ENCODE data around the gene B4GALNT3.

Gene B4GALNT3

GRCh38 chr12:541676-542324 is 82.1 kb downstream of the B4GALNT3 start:
- no peak for DNase-seq

DNA sequence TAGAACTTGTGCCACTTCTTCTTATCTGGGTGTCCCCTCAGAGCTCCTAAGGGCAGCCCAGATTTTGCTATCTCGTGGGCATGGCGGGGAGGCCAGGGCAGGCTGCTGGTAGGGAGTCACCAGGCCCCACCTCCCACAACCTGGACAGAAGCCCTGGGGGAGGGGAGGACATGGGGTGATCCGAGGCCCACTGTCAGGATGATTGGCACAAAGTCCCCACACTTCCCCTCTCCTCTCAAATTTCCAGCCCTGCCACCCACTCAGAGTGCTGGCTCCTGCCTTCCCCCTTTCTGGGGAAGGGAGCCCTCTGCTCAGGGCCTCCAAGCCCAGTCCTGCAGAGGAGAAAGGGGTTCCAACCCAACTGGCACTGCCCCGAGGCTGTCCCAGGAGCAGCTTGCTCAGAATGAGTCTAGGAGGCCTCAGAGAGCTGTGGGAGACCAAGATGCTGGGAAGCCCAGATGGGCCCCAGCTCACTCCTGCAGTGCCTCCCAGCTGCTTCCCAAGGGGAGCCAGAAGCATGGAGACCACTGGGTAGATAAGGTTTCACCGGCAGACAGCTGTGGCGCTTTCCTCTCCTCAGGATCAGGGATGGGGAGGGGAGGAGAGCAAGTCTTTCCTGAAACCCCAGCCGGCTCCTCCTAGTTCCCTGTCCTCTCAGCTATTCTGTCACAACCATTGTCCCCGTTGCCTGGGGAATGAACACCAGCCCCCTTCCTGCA is 82.8 kb downstream of the B4GALNT3 start:
- DNase-seq, result no peak

- DNase-seq, result no peak
These were observed 83.3 kb downstream of the B4GALNT3 start for GRCh38 chr12:543114-543451.

DNA sequence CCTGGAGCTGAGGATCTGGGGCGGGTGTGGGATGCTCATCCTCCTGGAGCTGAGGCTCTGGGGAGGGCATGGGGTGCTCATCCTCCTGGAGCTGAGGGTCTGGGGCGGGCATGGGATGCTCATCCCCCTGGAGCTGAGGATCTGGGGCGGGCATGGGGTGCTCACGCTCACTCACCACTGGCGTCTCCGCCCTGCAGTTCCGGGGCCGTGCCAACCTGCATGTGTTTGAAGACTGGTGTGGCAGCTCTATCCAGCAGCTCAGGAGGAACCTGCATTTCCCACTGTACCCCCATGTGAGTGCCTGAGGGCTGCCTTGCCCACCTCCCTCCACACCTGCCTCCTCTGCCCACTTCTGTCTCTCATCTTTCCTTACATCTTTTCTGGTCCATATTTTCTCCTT is 84.4 kb downstream of the B4GALNT3 start:
- no peak for DNase-seq

DNA sequence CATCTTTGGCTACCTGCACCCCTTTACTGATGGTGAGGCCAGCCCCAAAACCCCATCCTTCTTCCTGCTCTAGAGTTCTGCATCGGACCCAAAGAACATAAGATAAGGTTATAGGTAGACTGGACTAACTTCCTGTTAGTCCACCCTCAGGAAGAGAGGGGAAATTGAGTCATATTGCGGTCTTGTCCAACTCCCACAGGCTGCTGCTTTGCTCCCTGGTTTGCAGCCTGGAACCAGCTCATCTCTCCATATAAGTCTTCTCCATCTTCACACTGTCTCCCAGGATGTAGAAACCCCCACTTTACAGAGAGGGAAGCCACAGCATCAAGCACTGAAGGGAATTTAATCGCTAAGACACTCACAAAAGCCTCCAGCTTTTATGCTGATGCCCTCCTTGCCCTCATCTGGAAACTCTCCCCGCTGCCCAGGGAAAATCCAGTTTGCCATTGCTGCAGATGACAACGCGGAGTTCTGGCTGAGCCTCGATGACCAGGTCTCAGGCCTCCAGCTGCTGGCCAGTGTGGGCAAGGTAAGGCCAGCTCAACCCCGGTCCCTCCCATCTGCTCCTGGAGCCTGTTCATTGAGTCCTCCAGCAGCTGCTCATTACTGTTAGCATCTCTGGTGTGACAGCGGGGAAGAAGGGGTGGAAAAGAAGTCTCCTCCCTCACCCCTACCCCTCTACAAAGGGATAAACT is 85.3 kb downstream of the B4GALNT3 start:
- no peak for DNase-seq

- DNase-seq, result no peak
These were observed 86.1 kb downstream of the B4GALNT3 start for GRCh38 chr12:545835-546234.

DNA sequence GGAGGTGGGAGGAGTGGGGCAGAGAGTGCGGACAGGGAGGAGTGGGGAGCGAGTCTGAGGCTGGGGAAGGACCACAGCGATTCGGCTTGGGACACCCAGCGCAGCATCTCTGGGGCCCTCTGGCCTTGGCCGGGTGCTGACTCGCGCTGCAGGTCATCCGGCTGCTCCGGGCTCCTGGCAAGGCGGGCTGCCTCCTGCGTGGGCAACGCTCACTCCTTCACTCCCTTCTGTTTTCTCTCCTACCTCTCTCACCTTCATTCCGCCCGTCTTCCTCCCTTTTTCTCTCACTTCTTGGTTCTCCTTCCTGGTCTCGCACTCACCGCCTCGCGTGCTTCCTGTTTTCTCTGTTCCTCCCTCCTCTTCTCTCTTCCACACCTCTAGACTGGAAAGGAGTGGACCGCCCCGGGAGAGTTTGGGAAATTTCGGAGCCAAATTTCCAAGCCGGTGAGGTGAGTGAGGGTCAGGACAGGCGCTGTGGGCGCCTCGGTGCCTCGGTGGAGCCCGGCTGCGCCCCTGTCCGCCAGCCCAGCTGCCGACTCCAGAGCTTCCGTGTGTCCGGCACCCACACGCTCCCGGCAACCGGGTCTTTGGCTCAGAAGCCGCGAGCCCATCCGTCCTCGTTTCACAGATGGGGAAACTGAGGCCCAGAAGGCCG is 86.7 kb downstream of the B4GALNT3 start:
- DNase-seq, result no peak

DNA sequence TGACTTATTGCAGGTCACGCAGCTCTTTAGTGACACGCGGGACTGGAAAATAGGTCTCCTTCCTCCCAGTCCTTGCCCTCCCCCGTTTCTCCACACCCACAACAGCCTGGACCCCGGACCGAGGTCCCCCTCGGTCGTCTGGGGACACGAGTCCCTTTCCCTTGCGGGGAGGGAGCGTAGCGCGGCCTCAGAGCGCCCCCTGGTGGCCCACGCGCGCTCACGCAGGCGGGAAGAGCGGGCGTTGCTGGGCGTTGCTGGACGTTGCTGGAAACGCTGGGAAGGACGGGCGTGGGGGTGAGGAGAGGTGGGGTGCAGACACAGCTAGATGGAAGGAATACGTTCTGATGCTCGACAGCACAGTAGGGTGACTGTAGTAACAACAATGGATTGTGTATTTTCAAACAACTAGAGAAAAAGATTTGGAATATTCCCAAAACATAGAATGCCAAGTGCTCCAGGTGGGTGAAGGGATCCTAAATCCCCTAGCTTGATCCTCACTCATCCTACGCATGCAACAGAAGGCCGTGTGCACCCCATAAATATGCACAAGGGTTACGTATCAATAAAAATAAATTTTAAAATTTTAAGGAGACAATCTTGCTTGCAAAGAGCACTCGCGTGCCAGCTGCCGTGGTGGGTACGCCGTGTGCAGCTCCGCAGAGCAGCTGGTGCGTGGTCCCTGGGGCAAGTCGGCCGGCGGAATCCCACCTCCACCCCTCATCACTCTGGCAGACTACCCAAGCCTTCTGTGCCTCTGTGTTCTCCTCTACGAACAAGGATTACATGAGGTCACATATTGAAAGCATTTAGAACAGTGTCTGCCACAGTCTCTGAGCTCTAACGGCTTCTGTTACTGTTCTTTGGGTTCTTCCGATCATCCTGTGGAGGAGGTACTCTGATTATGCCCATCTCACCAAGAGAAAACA is 87.4 kb downstream of the B4GALNT3 start:
- peak in 1 of 2 experiments; percentile 47 for DNase-seq

DNA sequence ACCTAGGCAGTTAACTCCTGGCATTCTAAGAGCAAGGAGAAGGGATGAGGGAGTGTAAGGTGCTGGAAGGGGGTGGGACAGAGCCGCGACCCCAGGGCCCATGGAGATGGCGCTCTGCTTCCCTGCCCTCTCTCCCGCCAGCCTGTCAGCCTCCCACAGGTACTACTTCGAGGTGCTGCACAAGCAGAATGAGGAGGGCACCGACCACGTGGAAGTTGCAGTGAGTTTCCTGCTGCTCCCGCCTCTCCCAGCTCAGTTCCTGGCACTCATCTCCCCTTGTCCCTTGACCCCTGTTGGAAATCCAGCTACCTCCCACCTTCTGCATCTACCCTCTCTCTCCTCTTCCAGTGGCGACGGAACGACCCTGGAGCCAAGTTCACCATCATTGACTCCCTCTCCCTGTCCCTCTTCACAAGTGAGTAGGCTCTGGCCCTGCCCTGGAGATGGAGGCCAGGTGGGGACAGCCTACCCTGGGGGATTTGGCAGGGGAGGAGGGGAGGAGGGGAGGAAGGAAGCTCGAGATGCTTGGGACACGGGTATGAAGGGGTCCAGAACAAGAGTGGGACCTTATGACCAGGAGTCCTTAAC is 88.2 kb downstream of the B4GALNT3 start:
- DNase-seq, result no peak

GRCh38 chr12:549476-550082 is 89.8 kb downstream of the B4GALNT3 start:
- no peak for DNase-seq

DNA sequence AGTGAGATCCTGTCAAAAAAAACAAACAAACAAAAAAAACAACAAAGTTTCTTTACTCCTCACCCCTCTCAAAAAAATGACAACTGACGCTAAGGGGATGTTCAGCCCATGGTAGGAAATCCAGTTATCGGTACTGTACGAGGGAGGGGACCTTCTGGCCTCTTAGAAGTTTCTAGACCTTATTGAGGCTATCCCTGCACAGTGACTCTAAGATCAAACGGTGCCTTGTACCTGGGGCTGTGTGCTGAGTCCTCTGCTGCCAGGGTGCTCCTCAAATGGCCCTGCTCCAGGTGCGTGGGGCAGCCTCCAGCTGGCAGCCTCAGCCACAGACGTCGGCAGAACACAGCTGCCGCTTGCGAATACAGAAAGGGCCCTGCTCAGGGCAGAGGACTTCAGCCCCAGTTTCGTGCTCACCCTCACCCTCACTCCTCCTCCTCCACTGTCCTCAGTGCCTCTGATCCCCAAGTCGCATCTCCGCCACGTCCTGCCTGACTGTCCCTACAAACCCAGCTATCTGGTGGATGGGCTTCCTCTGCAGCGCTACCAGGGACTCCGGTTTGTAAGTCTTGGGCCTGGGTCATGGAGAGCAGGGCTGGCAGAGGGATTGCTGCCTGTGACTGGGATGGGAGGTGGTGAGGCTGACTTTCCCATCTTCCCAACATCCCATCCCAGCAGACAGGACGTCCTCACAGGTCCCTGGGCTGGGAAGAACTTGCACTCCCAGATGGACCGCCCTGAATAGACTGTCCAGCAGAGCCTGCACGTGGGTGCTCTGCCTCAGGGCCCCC is 90.9 kb downstream of the B4GALNT3 start:
- no peak for DNase-seq

GRCh38 chr12:552466-552865 is 92.7 kb downstream of the B4GALNT3 start:
- DNase-seq, result no peak

GRCh38 chr12:553216-554000 is 93.7 kb downstream of the B4GALNT3 start:
- DNase-seq, result no peak

GRCh38 chr12:554001-554285 is 94.2 kb downstream of the B4GALNT3 start:
- DNase-seq, result no peak

DNA sequence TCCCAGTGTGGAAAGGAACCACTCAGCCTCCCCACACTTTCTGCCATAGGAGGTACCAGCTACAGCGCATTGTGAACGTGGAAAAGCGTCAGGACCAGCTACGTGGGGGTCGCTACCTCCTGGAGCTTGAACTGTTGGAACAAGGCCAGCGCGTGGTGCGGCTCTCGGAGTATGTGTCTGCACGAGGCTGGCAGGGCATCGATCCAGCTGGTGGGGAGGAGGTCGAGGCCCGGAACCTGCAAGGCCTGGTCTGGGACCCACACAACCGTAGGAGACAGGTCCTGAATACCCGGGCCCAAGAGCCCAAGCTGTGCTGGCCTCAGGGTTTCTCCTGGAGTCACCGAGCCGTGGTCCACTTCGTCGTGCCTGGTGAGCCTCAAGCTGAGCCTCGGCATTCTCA is 96.8 kb downstream of the B4GALNT3 start:
- no peak for DNase-seq

- DNase-seq, result no peak
These were observed 98.8 kb downstream of the B4GALNT3 start for GRCh38 chr12:558580-558979.

DNA sequence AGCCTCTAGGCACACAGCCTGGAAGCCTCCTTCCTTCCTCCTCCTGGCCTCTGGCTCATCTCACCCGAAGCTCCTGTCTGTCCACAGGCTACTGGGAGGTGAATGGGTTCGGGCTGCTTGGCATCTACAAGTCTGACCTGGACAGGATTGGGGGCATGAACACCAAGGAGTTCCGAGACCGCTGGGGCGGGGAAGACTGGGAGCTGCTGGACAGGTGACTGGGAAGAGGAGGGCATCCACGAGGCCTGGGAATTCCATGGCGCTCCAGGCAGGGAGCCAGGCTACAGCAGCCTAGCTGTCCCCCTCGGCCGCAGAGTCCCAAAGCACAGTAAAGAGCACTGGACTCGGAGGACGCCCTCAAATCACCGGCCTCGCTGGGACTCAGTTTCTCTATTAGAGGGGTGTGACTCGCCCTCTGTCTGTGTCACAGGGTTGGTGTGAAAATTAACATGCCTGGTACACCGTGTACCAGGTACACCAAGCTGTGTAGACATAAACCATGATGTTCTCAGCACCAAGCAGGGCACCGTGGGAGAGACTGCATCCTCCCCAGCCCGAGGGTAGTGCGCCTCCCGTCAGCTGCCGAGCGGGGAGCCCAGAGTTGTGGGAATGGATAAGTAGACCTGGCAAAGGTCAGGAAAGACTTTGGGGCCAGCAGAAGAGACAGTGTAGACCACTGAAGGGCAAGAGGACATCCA is 99.6 kb downstream of the B4GALNT3 start:
- no peak for DNase-seq

DNA sequence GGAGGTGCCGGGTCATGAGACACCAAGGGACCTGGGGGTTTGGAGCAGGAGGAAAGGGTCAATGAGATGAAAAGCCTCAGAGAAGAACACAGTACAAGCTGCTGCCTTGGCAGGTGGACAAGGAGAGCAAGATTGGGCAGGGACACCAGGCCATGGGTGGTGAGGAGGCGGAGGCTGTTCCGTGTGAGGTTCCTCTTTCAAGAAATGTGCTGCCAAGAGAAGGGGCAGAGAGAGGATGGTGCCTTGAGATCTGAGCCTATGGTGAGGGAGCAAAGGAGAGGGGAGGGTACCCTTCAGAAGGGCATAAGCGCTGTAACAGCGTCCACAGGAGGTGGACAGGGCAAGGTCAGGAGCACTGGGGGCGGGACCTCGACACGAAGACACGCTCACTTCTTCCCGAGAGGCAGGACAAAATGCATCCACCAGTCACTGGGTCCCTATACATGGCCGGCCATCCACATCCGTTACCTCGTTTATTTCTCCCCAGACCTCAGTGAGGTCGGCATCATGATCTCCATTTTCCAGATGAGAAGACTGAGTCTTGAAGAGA is 100.2 kb downstream of the B4GALNT3 start:
- DNase-seq, result no peak

- no peak for DNase-seq
These were observed 101.1 kb downstream of the B4GALNT3 start for GRCh38 chr12:560691-561390.

Data from NCI-H1930 (cell line).